WERI-Rb-1 (cell line): ENCODE results near the gene CD180.

Experiments
- DNase-seq: peaks from one replicate; pipeline ENCODE4 v3.0.0-alpha.2; 2020
- H3K27ac ChIP-seq: fragments of 250-450 bp; sonication (Bioruptor Pico); 2 replicates; pipeline ENCODE4 v1.5.1; 2020; ENCODE audit warnings: mild to moderate bottlenecking, moderate library complexity
- H3K27me3 ChIP-seq: fragments of 250-450 bp; sonication (Bioruptor Pico); 2 replicates; pipeline ENCODE4 v1.5.1; 2021; ENCODE audit warnings: mild to moderate bottlenecking, low read depth, moderate library complexity; ENCODE audit not compliant: insufficient read depth, severe bottlenecking
- H3K36me3 ChIP-seq: fragments of 250-450 bp; sonication (Bioruptor Pico); 2 replicates; pipeline ENCODE4 v1.5.1; 2020; ENCODE audit warnings: mild to moderate bottlenecking, moderate library complexity
- H3K4me3 ChIP-seq: 2 replicates; pipeline ENCODE4 v1.5.1; 2011; ENCODE audit warnings: low read depth, mild to moderate bottlenecking, control low read depth, low read length
- H3K9me3 ChIP-seq: fragments of 250-450 bp; sonication (Bioruptor Pico); 2 replicates; pipeline ENCODE4 v1.5.1; 2021; ENCODE audit warnings: mild to moderate bottlenecking, moderate library complexity; ENCODE audit not compliant: severe bottlenecking
- TF ChIP-seq, protein P1 (sequence below): IDR thresholded peaks from 2 replicates; pipeline ENCODE4 v1.5.1; 2011; ENCODE audit warnings: low read depth, mild to moderate bottlenecking, control low read depth, inconsistent platforms, low read length

The CD180 gene

DNA sequence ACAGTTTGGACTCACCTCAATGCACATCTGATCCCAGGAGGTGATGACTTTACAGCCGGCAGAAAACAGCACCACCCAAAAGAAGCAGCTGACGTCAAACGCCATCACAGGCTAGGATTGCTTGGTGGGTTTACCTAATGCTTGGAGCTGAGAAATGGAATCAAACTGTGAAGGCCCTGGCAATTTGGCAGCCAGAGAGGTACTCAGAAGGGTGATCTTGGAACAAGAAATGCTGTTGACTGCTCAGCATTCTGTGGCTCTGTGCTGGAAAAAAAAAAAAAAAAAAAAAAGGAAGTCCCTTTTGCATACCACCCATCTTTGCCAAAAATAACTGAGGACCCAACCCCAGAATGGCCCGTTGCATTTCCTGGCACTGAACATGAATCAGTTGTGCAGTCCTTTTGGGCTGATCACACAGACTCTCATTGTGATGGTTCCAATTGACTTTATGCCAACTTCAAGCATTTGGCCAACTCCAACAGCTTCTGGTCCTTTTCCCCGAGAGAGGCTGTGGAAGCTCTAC is at the start of gene CD180:
TSS of gene CD180 (minus strand) at position 263 of the 523 bp plus-strand sequence. CDS start at position 105, 158 bp downstream.
- DNase-seq = no peak
- H3K36me3 ChIP-seq = no peaks in the 10 kb centered on the region
- no peaks in the 10 kb centered on the region for H3K9me3 ChIP-seq
- no peak within 1 kb of the TSS for H3K4me3 ChIP-seq
- TF ChIP-seq, protein P1, sequence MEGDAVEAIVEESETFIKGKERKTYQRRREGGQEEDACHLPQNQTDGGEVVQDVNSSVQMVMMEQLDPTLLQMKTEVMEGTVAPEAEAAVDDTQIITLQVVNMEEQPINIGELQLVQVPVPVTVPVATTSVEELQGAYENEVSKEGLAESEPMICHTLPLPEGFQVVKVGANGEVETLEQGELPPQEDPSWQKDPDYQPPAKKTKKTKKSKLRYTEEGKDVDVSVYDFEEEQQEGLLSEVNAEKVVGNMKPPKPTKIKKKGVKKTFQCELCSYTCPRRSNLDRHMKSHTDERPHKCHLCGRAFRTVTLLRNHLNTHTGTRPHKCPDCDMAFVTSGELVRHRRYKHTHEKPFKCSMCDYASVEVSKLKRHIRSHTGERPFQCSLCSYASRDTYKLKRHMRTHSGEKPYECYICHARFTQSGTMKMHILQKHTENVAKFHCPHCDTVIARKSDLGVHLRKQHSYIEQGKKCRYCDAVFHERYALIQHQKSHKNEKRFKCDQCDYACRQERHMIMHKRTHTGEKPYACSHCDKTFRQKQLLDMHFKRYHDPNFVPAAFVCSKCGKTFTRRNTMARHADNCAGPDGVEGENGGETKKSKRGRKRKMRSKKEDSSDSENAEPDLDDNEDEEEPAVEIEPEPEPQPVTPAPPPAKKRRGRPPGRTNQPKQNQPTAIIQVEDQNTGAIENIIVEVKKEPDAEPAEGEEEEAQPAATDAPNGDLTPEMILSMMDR = no peak
- H3K27me3 ChIP-seq = no peaks in the 10 kb centered on the region
- no peak within 1 kb of the TSS for H3K27ac ChIP-seq

DNA sequence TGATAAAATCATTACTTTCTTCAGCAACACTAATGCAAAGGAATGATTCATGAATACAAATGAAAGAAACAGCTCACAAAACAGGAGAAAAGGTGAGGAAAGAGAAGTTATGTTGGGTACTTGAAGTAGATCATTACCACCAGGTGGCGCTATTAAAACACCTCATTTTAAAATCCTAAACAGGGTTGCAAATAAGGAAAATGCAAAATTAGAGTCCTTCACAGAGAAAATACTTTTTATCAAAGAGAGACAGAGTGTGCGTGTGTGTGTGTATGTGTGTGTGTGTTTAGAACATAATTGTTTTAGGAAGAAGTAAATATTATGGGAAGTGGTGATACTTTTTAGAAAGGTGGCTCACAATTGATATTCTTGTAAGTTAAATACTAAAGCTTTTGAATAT is 49.5 kb upstream of the CD180 start:
- Histone ChIP-seq H3K9me3 (no peaks in the 10 kb centered on the region), H3K27ac (no peak overlapping the region), H3K27me3 (no peaks in the 10 kb centered on the region), H3K4me3 (no peak overlapping the region), H3K36me3 (no peaks in the 10 kb centered on the region)
- DNase-seq = peak; percentile 16
- TF ChIP-seq, protein P1 = 0 out of 2 replicates have a peak, but pooled peaks have one; percentile 32

DNA sequence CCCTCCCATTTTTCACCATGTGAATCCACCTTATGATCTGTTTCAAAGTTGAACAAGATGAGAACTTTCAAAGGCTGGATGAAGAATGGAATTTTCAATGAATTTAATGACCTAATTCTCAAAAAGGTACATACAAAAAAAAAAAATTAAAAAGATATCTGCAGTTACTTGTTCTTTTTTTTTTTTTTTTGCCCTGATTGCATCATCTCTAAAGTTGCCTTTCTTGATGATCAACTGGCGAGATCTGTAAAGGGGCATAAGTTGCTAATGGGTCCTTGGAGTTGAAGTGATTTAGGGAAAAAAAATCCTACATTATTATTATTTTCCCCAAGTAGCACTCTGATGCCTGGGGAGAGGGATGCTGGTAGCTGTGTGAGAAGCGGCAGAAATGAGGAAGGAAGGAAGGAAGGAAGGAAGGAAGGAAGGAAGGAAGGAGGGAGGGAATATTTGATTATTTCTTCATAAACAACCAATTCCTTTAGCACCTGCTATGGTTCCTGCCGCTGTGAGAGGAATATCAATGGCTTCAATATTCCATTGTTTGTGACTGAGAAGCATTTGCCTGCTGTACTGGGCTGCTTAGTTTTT is 48.8 kb upstream of the CD180 start:
- Histone ChIP-seq H3K4me3 (no peak overlapping the region), H3K27ac (no peak overlapping the region), H3K36me3 (no peaks in the 10 kb centered on the region), H3K27me3 (no peaks in the 10 kb centered on the region), H3K9me3 (no peaks in the 10 kb centered on the region)
- TF ChIP-seq, protein P1 = no peak
- no peak for DNase-seq

DNA sequence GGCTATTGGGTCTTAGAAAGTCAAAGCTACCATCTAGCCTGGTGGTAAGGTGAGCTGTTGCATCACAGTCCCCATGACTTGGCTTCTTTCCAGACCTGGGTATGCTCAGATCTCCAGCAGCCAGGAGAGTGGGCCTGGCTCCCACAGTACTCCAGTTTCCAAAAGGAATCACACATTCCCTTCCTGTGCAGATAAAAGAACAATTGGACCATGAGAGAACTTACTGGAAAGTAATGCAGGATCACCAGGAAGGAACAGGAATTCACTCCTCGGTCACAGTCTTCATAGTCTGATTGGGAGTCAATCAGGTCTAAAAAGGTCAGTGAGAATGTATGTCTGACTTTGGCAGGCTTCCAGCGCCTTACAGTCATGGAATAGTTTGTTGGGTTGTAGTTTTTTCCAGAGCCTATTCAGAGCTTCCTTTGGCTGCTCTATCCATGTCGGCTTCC is 47.8 kb upstream of the CD180 start:
- Histone ChIP-seq H3K9me3 (no peaks in the 10 kb centered on the region), H3K4me3 (no peak overlapping the region), H3K27me3 (no peaks in the 10 kb centered on the region), H3K27ac (no peak overlapping the region), H3K36me3 (no peaks in the 10 kb centered on the region)
- DNase-seq = no peak
- TF ChIP-seq, protein P1 = no peak

DNA sequence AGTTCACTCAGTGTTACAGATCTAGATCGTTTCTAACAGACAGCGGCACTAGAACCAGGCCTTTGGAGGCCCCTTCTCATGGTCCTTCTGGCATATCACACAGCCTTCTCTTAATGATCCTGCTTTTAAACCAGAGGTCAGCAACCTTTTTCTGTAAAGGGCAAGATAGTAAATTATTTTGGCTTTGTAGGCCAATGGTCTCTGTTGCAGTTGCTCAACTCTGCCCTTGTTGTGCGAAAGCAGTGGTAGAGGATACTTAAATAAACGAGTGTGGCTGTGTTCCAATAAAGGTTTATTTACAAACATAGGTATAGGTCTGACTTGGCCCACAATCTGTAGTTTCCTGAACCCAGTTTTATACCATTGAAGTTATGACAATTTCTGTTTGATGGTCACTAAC is 47.3 kb upstream of the CD180 start:
- no peaks in the 10 kb centered on the region for H3K9me3 ChIP-seq
- no peaks in the 10 kb centered on the region for H3K27me3 ChIP-seq
- DNase-seq = no peak
- TF ChIP-seq, protein P1 = no peak
- H3K36me3 ChIP-seq = no peaks in the 10 kb centered on the region
- no peak overlapping the region for H3K27ac ChIP-seq
- no peak overlapping the region for H3K4me3 ChIP-seq

DNA sequence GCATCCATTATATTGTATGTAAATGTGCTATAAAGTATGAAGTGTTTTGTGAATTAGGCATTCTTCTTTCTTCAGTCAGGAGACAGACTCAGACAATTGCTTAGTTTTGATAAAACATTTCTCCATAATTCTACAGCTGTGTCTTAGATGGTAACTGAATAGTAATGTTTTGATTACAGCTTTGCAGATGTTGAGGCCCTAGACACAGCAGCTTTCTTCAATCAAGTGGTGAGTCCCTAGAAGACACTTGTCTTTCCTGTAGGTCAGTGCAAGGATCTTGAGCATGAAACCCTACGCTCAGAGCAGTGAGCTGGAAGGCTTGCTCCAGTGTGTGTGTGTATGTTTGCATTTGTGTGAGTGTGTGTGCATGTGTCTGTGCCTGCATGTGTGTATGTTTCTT is 46.8 kb upstream of the CD180 start:
- H3K4me3 ChIP-seq = no peak overlapping the region
- no peak overlapping the region for H3K27ac ChIP-seq
- DNase-seq = no peak
- no peaks in the 10 kb centered on the region for H3K27me3 ChIP-seq
- no peaks in the 10 kb centered on the region for H3K36me3 ChIP-seq
- no peaks in the 10 kb centered on the region for H3K9me3 ChIP-seq
- TF ChIP-seq, protein P1 = no peak
